B cell (primary cell): ENCODE results near the gene PTPRO. TPM values are rescaled to one million over a fixed set of nuclear protein-coding genes. Genes with fewer than 3 reads are reported as not detected.

ENCODE experiments used
- ATAC-seq: fragments of 200-7000 bp; cut with Tn5 transposase; one replicate; pipeline ENCODE4 v1.10.0; 2021; ENCODE audit warnings: low read depth, mild to moderate bottlenecking, moderate number of reproducible peaks, moderate library complexity
- CTCF ChIA-PET: fragments of 350-600 bp; sonication (Branson Sonifier 250); formaldehyde crosslinking; loops from one replicate; lab custom pipeline; 2021; ENCODE audit warnings: antibody characterized with exemption, inconsistent platforms; lab: Charles Lee
- POLR2A ChIA-PET: fragments of 350-600 bp; sonication (Branson Sonifier 250); formaldehyde crosslinking; loops from one replicate; lab custom pipeline; 2021; ENCODE audit warnings: antibody characterized with exemption; lab: Charles Lee
- DNase-seq: peaks from one replicate; pipeline ENCODE4 v3.0.0; 2013
- H2AFZ ChIP-seq: 2 replicates; pipeline ENCODE4 v1.6.1; 2012; ENCODE audit warnings: mild to moderate bottlenecking, low read depth, low read length; ENCODE audit not compliant: insufficient read depth, poor library complexity, severe bottlenecking
- H3K27ac ChIP-seq, 2 donors: 1 replicate in 1 of 2; 2 replicates in 1 of 2; pipeline ENCODE4 v1.5.1; 2012 to 2013; ENCODE audit warnings: low read length in 2 of 2, mild to moderate bottlenecking in 2 of 2, moderate library complexity in 1 of 2
- H3K27me3 ChIP-seq, 4 experiments: fragments of 200-600 bp in 1 of 4; sonication (generic) in 1 of 4; replicated peaks in 1 of 4; 1 replicate in 2 of 4; 2 replicates in 2 of 4; pipeline versions ENCODE4 v1.6.1 to v1.7.0; 2013 to 2016; ENCODE audit warnings: low read length in 3 of 4, mild to moderate bottlenecking in 2 of 4, mixed read lengths in 1 of 4, moderate library complexity in 1 of 4; ENCODE audit not compliant: insufficient read depth in 4 of 4, control insufficient read depth in 3 of 4; ENCODE audit errors: control extremely low read depth in 1 of 4
- H3K36me3 ChIP-seq, 2 experiments: replicated peaks in 1 of 2; 1 replicate in 1 of 2; 2 replicates in 1 of 2; pipeline versions ENCODE4 v1.6.1 to v1.7.1; 2013; ENCODE audit warnings: low read length in 1 of 2; ENCODE audit not compliant: insufficient read depth in 2 of 2, control insufficient read depth in 1 of 2; ENCODE audit errors: control extremely low read depth in 1 of 2, extremely low read depth in 1 of 2
- H3K4me1 ChIP-seq, 2 donors: fragments of 200-600 bp in 1 of 2; sonication (generic) in 1 of 2; 1 replicate in 1 of 2; 2 replicates in 1 of 2; pipeline versions ENCODE4 v1.5.1 to v1.6.1; 2013 to 2017; ENCODE audit warnings: low read length in 2 of 2; ENCODE audit not compliant: control insufficient read depth in 2 of 2, insufficient read depth in 2 of 2
- H3K4me2 ChIP-seq: replicated peaks from 2 replicates; pipeline ENCODE3; 2012; ENCODE audit warnings: mild to moderate bottlenecking, low read depth, low read length; ENCODE audit not compliant: poor library complexity, severe bottlenecking
- H3K4me3 ChIP-seq, 5 experiments: fragments of 200-600 bp in 1 of 5; sonication (generic) in 1 of 5; 1 replicate in 3 of 5; 2 replicates in 2 of 5; pipeline versions ENCODE4 v1.5.1 to v1.7.0; 2011 to 2016; ENCODE audit warnings: low read length in 4 of 5, mild to moderate bottlenecking in 4 of 5, low read depth in 2 of 5, control low read depth in 1 of 5, moderate library complexity in 1 of 5; ENCODE audit not compliant: insufficient read depth in 1 of 5; ENCODE audit errors: control extremely low read depth in 1 of 5, extremely low read depth in 1 of 5
- H3K79me2 ChIP-seq: fragments of 200-600 bp; sonication (generic); one replicate; pipeline ENCODE4 v1.6.0; 2016; ENCODE audit warnings: low read length; ENCODE audit not compliant: control insufficient read depth, insufficient read depth
- H3K9ac ChIP-seq: fragments of 200-600 bp; sonication (generic); 2 replicates; pipeline ENCODE4 v1.6.1; 2017; ENCODE audit warnings: mild to moderate bottlenecking, low read length, moderate library complexity
- H3K9me3 ChIP-seq, 3 donors: one replicate each; pipeline versions ENCODE4 v1.6.1 to v1.7.1; 2013; ENCODE audit warnings: low read length in 2 of 3; ENCODE audit not compliant: control insufficient read depth in 2 of 3, insufficient read depth in 1 of 3; ENCODE audit errors: control extremely low read depth in 1 of 3
- H4K20me1 ChIP-seq: 2 replicates; pipeline ENCODE4 v1.6.0; 2012; ENCODE audit warnings: mild to moderate bottlenecking, low read length; ENCODE audit not compliant: insufficient read depth, control insufficient read depth, poor library complexity, severe bottlenecking
- H3K27ac Mint-ChIP-seq: one replicate; pipeline ENCODE4 v1.8.0; 2021; ENCODE audit warnings: mixed read lengths
- H3K27me3 Mint-ChIP-seq: one replicate; pipeline ENCODE4 v1.8.0; 2021; ENCODE audit warnings: mixed read lengths
- H3K4me1 Mint-ChIP-seq: one replicate; pipeline ENCODE4 v1.8.0; 2021; ENCODE audit warnings: mixed read lengths
- H3K4me3 Mint-ChIP-seq: one replicate; pipeline ENCODE4 v1.8.0; 2021; ENCODE audit warnings: mixed read lengths
- H3K9me3 Mint-ChIP-seq: one replicate; pipeline ENCODE4 v1.8.0; 2022; ENCODE audit warnings: mixed read lengths; ENCODE audit not compliant: insufficient read depth
- CTCF ChIP-seq: fragments of 200-600 bp; IDR thresholded peaks from one replicate; pipeline ENCODE4 v1.8.0; 2022; ENCODE audit warnings: antibody characterized with exemption, mild to moderate bottlenecking
- EZH2 ChIP-seq: IDR thresholded peaks from 2 replicates; pipeline ENCODE4 v1.6.1; 2012; ENCODE audit warnings: borderline replicate concordance, low read depth, mild to moderate bottlenecking, moderate library complexity, low read length; ENCODE audit not compliant: insufficient read depth, poor library complexity, severe bottlenecking
- WGBS: methylation state at CpG from one replicate; pipeline ENCODE4 v1.1.5; 2013; ENCODE audit warnings: missing lambda C conversion rate; ENCODE audit not compliant: insufficient coverage; 5-methylcytosine and 5-hydroxymethylcytosine counted together
- intact Hi-C: fragments of 100-400 bp; cut with micrococcal nuclease; formaldehyde crosslinking; loops from one replicate; pipeline ENCODE4 v1.10.0; 2022
- polyA plus RNA-seq: library from polyadenylated mRNA; depleted of rRNA; stranded (reverse); fragments of >200 nt; gene quantifications from 2 replicates; pipeline ENCODE4 v1.2.3, GENCODE V29; 2012
- total RNA-seq, 2 donors: library from RNA; stranded (reverse); fragments of 120-200 nt in 1 of 2; gene quantifications; 1 replicate in 1 of 2; 2 replicates in 1 of 2; pipeline versions ENCODE4 v1.2.3 to v1.2.4, GENCODE V29; 2013 to 2022

PTPRO gene
- total and polyA plus RNA-seq, 2 donors (not counting 1 experiment from before 2014, with no cell fraction given) = 23.1 to 23.6 TPM

- Histone ChIP-seq H3K27ac (no peak overlapping the region), H3K4me2 (no peak overlapping the region), H4K20me1 (no peaks in the 10 kb centered on the region), H3K79me2 (no peaks in the 10 kb centered on the region), H3K4me3 (no peak overlapping the region), H3K4me1 (no peaks in the 10 kb centered on the region), H3K36me3 (no peaks in the 10 kb centered on the region), H3K9ac (no peak overlapping the region), H3K27me3 (no peaks in the 10 kb centered on the region), H2AFZ (no peak overlapping the region), H3K9me3 (no peaks in the 10 kb centered on the region)
- no peaks in the 10 kb centered on the region for H3K4me1 Mint-ChIP-seq
- intact Hi-C loops = no loop called here
- no peak overlapping the region for H3K4me3 Mint-ChIP-seq
- 100% methylated on average over 1 of the region's 1 CpG for WGBS
- POLR2A ChIA-PET = no interaction called here
- no peak for DNase-seq
- CTCF ChIA-PET = no interaction called here
- TF ChIP-seq EZH2 (no peak), CTCF (no peak)
- no peaks in the 10 kb centered on the region for H3K9me3 Mint-ChIP-seq
- H3K27me3 Mint-ChIP-seq = no peaks in the 10 kb centered on the region
- H3K27ac Mint-ChIP-seq = no peak overlapping the region
- ATAC-seq = no peak
Measured at GRCh38 chr12:15636060-15636890, 314.0 kb downstream of the PTPRO start.

DNA sequence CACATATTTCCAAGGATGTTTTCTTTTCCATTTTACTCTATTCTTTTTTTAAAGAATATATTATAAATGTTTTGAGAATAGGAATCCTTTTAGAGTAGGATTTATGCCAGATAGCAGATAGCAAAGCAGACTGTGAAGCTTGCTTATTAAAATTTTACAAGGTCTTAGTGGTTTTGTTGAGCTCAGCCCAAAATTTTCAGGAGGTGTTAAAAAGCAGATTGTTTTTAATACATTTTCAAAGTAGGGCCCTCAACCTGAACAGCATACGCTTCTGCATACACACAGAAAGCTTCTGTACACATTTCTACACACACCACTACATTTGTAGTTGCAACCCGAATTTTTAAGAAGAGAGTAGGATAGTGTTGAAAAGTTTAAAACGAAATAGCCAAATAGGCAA lies 315.9 kb downstream of the PTPRO start:
- H3K4me1 Mint-ChIP-seq = no peaks in the 10 kb centered on the region
- H3K27ac ChIP-seq = no peak overlapping the region
- no peak overlapping the region for H3K4me2 ChIP-seq
- intact Hi-C loops = no loop called here
- no peaks in the 10 kb centered on the region for H3K9me3 ChIP-seq
- TF ChIP-seq CTCF (no peak), EZH2 (no peak)
- no peaks in the 10 kb centered on the region for H3K9me3 Mint-ChIP-seq
- H4K20me1 ChIP-seq = no peaks in the 10 kb centered on the region
- no peaks in the 10 kb centered on the region for H3K79me2 ChIP-seq
- ATAC-seq (no peak), DNase-seq (no peak)
- no peak overlapping the region for H3K4me3 ChIP-seq
- H3K4me3 Mint-ChIP-seq = no peak overlapping the region
- H3K27me3 Mint-ChIP-seq = no peaks in the 10 kb centered on the region
- ChIA-PET CTCF (no interaction called here), POLR2A (no interaction called here)
- H3K36me3 ChIP-seq = no peaks in the 10 kb centered on the region
- no CpG with 5 or more reads among the region's 3 CpGs for WGBS
- no peak overlapping the region for H2AFZ ChIP-seq
- no peak overlapping the region for H3K9ac ChIP-seq
- no peaks in the 10 kb centered on the region for H3K27me3 ChIP-seq
- no peaks in the 10 kb centered on the region for H3K4me1 ChIP-seq
- H3K27ac Mint-ChIP-seq = no peak overlapping the region
